GM12873 (cell line): ENCODE data around the gene CD101.

Source experiments
- CTCF ChIP-seq: IDR thresholded peaks from 2 replicates; pipeline ENCODE4 v1.5.1; 2012; ENCODE audit warnings: low read depth, mild to moderate bottlenecking, moderate library complexity, low read length, control low read depth; ENCODE audit not compliant: insufficient read depth; ENCODE audit errors: missing control alignments

The CD101 gene

GRCh38 chr1:117001254-117001927, at the start of gene CD101:
Gene CD101, plus strand, starts transcription at chr1:117001760. Its CDS starts 58 bp downstream, at chr1:117001818.
- TF ChIP-seq CTCF: no peak

- TF ChIP-seq CTCF: no peak
Observed at GRCh38 chr1:116952738-116953275, 48.8 kb upstream of the CD101 start.

GRCh38 chr1:116954440-116954839, 47.1 kb upstream of the CD101 start:
- no peak for TF ChIP-seq CTCF

GRCh38 chr1:116956378-116956777, 45.2 kb upstream of the CD101 start:
- no peak for TF ChIP-seq CTCF

- TF ChIP-seq CTCF: no peak
Observed at GRCh38 chr1:116957646-116958045, 43.9 kb upstream of the CD101 start.

GRCh38 chr1:116958110-116958509, 43.5 kb upstream of the CD101 start:
- no peak for TF ChIP-seq CTCF

- TF ChIP-seq CTCF: no peak
Observed at GRCh38 chr1:116958977-116959376, 42.6 kb upstream of the CD101 start.
